ENCODE data around the gene STARD3NL. TPM values are rescaled to one million over a fixed set of nuclear protein-coding genes. Genes with fewer than 3 reads are reported as not detected.

The STARD3NL gene
- polyA plus RNA-seq, 3 donors, result 36.6 to 100 (median 86.8) TPM

DNA sequence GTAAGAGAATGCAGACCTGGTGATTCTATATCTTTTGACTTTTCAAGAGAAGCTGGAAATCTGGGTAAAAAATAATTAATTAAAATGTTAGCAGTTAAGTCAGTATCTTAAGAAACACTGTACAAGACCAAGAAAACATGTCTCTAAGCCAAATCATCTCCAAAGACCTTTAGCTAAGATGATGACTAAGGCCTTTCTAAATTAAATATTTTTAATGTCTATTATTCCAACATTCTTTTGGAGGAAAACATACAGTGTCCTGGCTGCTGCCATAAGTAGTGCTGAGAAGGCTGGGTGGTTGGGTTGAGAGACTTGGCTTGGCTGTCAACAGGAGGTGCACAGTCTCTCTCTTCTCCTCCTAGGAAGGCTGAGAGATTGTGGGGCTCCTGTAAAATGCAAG lies 20.3 kb downstream of the STARD3NL start:
- peak overlapping the region in 1 of 7 donors; percentile 58 for H3K27ac Mint-ChIP-seq
- Histone ChIP-seq H3K9me3 (replicated peaks in 1 of 2; ENCODE audit: control insufficient read depth in 1 of 2, insufficient read depth in 1 of 2, low read length in 2 of 2) (no peaks in the 10 kb centered on the region), H3K79me2 (ENCODE audit: insufficient read depth, low read length) (peaks cover 79% of the 10 kb centered on the region), H2AFZ (ENCODE audit: insufficient read depth, low read depth, low read length, poor library complexity, severe bottlenecking) (no peak overlapping the region), H3K27me3 (ENCODE audit: control insufficient read depth in 2 of 2, insufficient read depth in 2 of 2, low read length in 2 of 2) (no peaks in the 10 kb centered on the region), H3K4me2 (replicated peaks; ENCODE audit: extremely low read depth, low read length, poor library complexity, severe bottlenecking) (no peak overlapping the region), H3K4me1 (ENCODE audit: control insufficient read depth in 1 of 2, insufficient read depth in 2 of 2, low read length in 2 of 2) (peaks cover 4 to 14% of the 10 kb centered on the region in 2 donors), H3K36me3 (replicated peaks in 1 of 2; ENCODE audit: control insufficient read depth in 1 of 2, insufficient read depth in 2 of 2, low read length in 2 of 2) (peaks cover 0 to 8% of the 10 kb centered on the region in 2 donors), H3K27ac (ENCODE audit: low read depth in 1 of 2, low read length in 2 of 2) (no peak overlapping the region), H3K4me3 (replicated peaks in 1 of 3; ENCODE audit: low read depth in 2 of 3, low read length in 3 of 3) (no peak overlapping the region), H4K20me1 (ENCODE audit: insufficient read depth, low read length) (peaks cover 70% of the 10 kb centered on the region), H3K9ac (ENCODE audit: insufficient read depth, low read length, poor library complexity, severe bottlenecking) (no peak overlapping the region)
- H3K4me3 Mint-ChIP-seq, result no peak overlapping the region
- H3K4me1 Mint-ChIP-seq, result peaks cover 36% of the 10 kb centered on the region
- H3K27me3 Mint-ChIP-seq (ENCODE audit: low read depth in 3 of 3), result peaks cover 0 to 3% (median 0%) of the 10 kb centered on the region in 3 donors
- intact Hi-C loops (cut with micrococcal nuclease), result no loop called here
- TF ChIP-seq, protein P1, sequence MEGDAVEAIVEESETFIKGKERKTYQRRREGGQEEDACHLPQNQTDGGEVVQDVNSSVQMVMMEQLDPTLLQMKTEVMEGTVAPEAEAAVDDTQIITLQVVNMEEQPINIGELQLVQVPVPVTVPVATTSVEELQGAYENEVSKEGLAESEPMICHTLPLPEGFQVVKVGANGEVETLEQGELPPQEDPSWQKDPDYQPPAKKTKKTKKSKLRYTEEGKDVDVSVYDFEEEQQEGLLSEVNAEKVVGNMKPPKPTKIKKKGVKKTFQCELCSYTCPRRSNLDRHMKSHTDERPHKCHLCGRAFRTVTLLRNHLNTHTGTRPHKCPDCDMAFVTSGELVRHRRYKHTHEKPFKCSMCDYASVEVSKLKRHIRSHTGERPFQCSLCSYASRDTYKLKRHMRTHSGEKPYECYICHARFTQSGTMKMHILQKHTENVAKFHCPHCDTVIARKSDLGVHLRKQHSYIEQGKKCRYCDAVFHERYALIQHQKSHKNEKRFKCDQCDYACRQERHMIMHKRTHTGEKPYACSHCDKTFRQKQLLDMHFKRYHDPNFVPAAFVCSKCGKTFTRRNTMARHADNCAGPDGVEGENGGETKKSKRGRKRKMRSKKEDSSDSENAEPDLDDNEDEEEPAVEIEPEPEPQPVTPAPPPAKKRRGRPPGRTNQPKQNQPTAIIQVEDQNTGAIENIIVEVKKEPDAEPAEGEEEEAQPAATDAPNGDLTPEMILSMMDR (IDR thresholded peaks at IDR 0.05), result no peak
- peaks cover 0 to 3% (median 0%) of the 10 kb centered on the region in 7 donors for H3K9me3 Mint-ChIP-seq
- peaks cover 6 to 12% of the 10 kb centered on the region in 2 donors for H3K36me3 Mint-ChIP-seq
- no peak for DNase-seq

DNA sequence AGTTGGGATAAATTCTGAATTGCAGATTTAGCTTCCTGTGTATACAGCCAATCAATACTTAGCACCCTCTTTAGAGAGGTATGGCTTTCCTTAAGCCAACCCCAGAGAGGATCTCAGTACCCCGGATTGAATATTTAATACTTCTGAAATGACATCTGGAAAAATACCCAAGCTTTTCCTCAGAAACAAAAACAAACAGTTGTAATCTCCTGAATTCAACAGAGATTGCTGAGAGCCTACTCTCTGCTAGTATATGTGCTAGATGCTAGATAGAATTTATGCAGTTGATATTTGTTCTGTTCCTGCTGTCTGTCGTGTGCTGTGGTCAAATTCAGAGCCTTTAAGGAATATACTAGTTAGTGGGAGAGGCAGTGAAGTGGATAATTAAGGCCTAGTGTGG lies 21.1 kb downstream of the STARD3NL start:
- H3K27ac Mint-ChIP-seq, result peak overlapping the region in 2 of 7 donors; percentile 2 to 15
- Histone ChIP-seq H2AFZ (ENCODE audit: insufficient read depth, low read depth, low read length, poor library complexity, severe bottlenecking) (no peak overlapping the region), H3K27ac (ENCODE audit: low read depth in 1 of 2, low read length in 2 of 2) (no peak overlapping the region), H3K9me3 (replicated peaks in 1 of 2; ENCODE audit: control insufficient read depth in 1 of 2, insufficient read depth in 1 of 2, low read length in 2 of 2) (no peaks in the 10 kb centered on the region), H3K4me3 (replicated peaks in 1 of 3; ENCODE audit: low read depth in 2 of 3, low read length in 3 of 3) (no peak overlapping the region), H3K9ac (ENCODE audit: insufficient read depth, low read length, poor library complexity, severe bottlenecking) (no peak overlapping the region), H3K4me1 (ENCODE audit: control insufficient read depth in 1 of 2, insufficient read depth in 2 of 2, low read length in 2 of 2) (peaks cover 4 to 14% of the 10 kb centered on the region in 2 donors), H3K27me3 (ENCODE audit: control insufficient read depth in 2 of 2, insufficient read depth in 2 of 2, low read length in 2 of 2) (no peaks in the 10 kb centered on the region), H3K36me3 (replicated peaks in 1 of 2; ENCODE audit: control insufficient read depth in 1 of 2, insufficient read depth in 2 of 2, low read length in 2 of 2) (peaks cover 0 to 8% of the 10 kb centered on the region in 2 donors), H4K20me1 (ENCODE audit: insufficient read depth, low read length) (peaks cover 65% of the 10 kb centered on the region), H3K79me2 (ENCODE audit: insufficient read depth, low read length) (peaks cover 72% of the 10 kb centered on the region), H3K4me2 (replicated peaks; ENCODE audit: extremely low read depth, low read length, poor library complexity, severe bottlenecking) (no peak overlapping the region)
- peaks cover 34% of the 10 kb centered on the region for H3K4me1 Mint-ChIP-seq
- H3K4me3 Mint-ChIP-seq, result no peak overlapping the region
- H3K9me3 Mint-ChIP-seq, result peaks cover 0 to 3% (median 0%) of the 10 kb centered on the region in 7 donors
- WGBS (ENCODE audit: insufficient coverage), result 100% methylated on average over 1 of the region's 2 CpGs
- no peak for DNase-seq
- H3K27me3 Mint-ChIP-seq (ENCODE audit: low read depth in 3 of 3), result peaks cover 0 to 3% (median 0%) of the 10 kb centered on the region in 3 donors
- peaks cover 12 to 19% of the 10 kb centered on the region in 2 donors for H3K36me3 Mint-ChIP-seq
- intact Hi-C loops (cut with micrococcal nuclease), result no loop called here
- TF ChIP-seq, protein P1 (IDR thresholded peaks at IDR 0.05), result no peak
